ENCODE results near the gene APP.

- no peak for TF ChIP-seq POLR2A (IDR thresholded peaks at IDR 0.05; ENCODE audit: low read depth, low read length)
- no peak for TF ChIP-seq TAF1 (IDR thresholded peaks at IDR 0.05; ENCODE audit: borderline replicate concordance, low read depth, low read length)
- no peak for TF ChIP-seq POLR2AphosphoS5 (IDR thresholded peaks at IDR 0.05; ENCODE audit: low read depth, low read length)
These were observed 217.4 kb downstream of the APP start for GRCh38 chr21:25953196-25953595.
